ENCODE measurements around the gene G2E3.
"Not testable (repeated sequence)": the region's sequence is repeated elsewhere in the genome, so short reads cannot be mapped to it uniquely, and the experiment has no call there.

G2E3 gene

GRCh38 chr14:30528778-30529642 lies 29.9 kb upstream of the G2E3 start:
- WGBS, 2 experiments: 89 to 92% methylated on average over 12 of the region's 12 CpGs
- Histone ChIP-seq H3K27me3 (ENCODE audit: control insufficient read depth, insufficient read depth, low read length, poor library complexity, severe bottlenecking) (no peaks in the 10 kb centered on the region), H3K9me3 (ENCODE audit: control insufficient read depth, low read length) (no peaks in the 10 kb centered on the region), H3K4me3 (ENCODE audit: insufficient read depth, low read depth, low read length) (no peak overlapping the region), H3K36me3 (ENCODE audit: control insufficient read depth, insufficient read depth, low read length) (no peaks in the 10 kb centered on the region), H3K4me1 (ENCODE audit: control insufficient read depth, insufficient read depth, low read length) (no peaks in the 10 kb centered on the region), H3K27ac (ENCODE audit: insufficient read depth, low read depth, low read length, poor library complexity, severe bottlenecking) (no peak overlapping the region)

DNA sequence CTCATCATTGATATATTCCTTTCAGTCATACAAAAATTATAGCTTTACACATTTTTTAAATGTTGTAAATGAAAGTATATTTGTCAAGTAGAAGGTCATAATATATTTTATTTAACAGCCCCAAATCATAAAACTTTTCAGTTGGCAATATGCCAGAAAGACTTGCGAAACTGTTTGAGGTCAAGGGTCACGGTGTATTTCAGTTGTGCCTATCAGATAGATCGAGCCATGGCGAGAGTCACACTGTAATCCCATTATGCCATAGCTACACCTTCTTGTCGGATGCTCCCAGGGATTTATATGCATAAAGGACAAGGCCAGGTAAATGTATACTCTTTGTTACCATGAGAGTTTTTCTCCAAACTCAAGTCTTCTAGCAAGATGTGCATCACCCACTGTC lies 26.7 kb upstream of the G2E3 start:
- Histone ChIP-seq H3K27ac (ENCODE audit: insufficient read depth, low read depth, low read length, poor library complexity, severe bottlenecking) (no peak overlapping the region), H3K36me3 (ENCODE audit: control insufficient read depth, insufficient read depth, low read length) (no peaks in the 10 kb centered on the region), H3K4me1 (ENCODE audit: control insufficient read depth, insufficient read depth, low read length) (no peaks in the 10 kb centered on the region), H3K4me3 (ENCODE audit: insufficient read depth, low read depth, low read length) (no peak overlapping the region), H3K27me3 (ENCODE audit: control insufficient read depth, insufficient read depth, low read length, poor library complexity, severe bottlenecking) (no peaks in the 10 kb centered on the region), H3K9me3 (ENCODE audit: control insufficient read depth, low read length) (no peaks in the 10 kb centered on the region)
- WGBS, 2 experiments: 95 to 97% methylated on average over 5 of the region's 5 CpGs

DNA sequence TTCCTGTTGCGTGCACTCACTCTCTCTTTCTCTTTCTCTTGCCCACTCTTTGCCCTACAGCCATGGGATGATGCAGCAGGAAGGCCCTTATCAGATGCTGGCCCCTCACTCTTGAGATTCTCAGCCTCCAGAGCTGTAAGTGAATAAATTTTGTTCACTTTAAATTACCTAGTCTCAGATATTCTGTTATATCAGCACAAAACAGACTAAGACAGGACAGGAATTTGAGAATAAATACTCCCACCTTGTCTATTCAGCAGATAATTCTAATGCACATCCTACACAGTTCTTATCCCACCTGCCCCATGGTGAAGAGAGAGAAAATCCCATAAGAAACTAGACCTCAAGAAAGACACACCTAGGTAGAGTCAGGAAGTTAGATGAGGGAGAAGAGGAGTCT lies 25.8 kb upstream of the G2E3 start:
- Histone ChIP-seq H3K4me3 (ENCODE audit: insufficient read depth, low read depth, low read length) (no peak overlapping the region), H3K9me3 (ENCODE audit: control insufficient read depth, low read length) (no peaks in the 10 kb centered on the region), H3K36me3 (ENCODE audit: control insufficient read depth, insufficient read depth, low read length) (no peaks in the 10 kb centered on the region), H3K27ac (ENCODE audit: insufficient read depth, low read depth, low read length, poor library complexity, severe bottlenecking) (no peak overlapping the region), H3K4me1 (ENCODE audit: control insufficient read depth, insufficient read depth, low read length) (no peaks in the 10 kb centered on the region), H3K27me3 (ENCODE audit: control insufficient read depth, insufficient read depth, low read length, poor library complexity, severe bottlenecking) (no peaks in the 10 kb centered on the region)
- 91 to 92% methylated on average over 1 of the region's 1 CpG for WGBS, 2 experiments

- no peaks in the 10 kb centered on the region for H3K36me3 ChIP-seq (ENCODE audit: control insufficient read depth, insufficient read depth, low read length)
- WGBS, 2 experiments: 92% methylated on average over 1 of the region's 1 CpG; no CpG with 5 or more reads in 1 of the 2 experiments
Observed at GRCh38 chr14:30541318-30541717, 17.6 kb upstream of the G2E3 start.

GRCh38 chr14:30546735-30547134 lies 12.2 kb upstream of the G2E3 start:
- not testable (repeated sequence) for H3K9me3 ChIP-seq (ENCODE audit: control insufficient read depth, low read length); H3K27ac ChIP-seq (ENCODE audit: insufficient read depth, low read depth, low read length, poor library complexity, severe bottlenecking); H3K4me3 ChIP-seq (ENCODE audit: insufficient read depth, low read depth, low read length); H3K4me1 ChIP-seq (ENCODE audit: control insufficient read depth, insufficient read depth, low read length); H3K36me3 ChIP-seq (ENCODE audit: control insufficient read depth, insufficient read depth, low read length); H3K27me3 ChIP-seq (ENCODE audit: control insufficient read depth, insufficient read depth, low read length, poor library complexity, severe bottlenecking)
- WGBS, 2 experiments: 89 to 95% methylated on average over 4 of the region's 4 CpGs

More at GRCh38 chr14:30541318-30541717, 17.6 kb upstream of the G2E3 start:
- no peaks in the 10 kb centered on the region for H3K27me3 ChIP-seq (ENCODE audit: control insufficient read depth, insufficient read depth, low read length, poor library complexity, severe bottlenecking)
- H3K4me1 ChIP-seq (ENCODE audit: control insufficient read depth, insufficient read depth, low read length): no peaks in the 10 kb centered on the region
- no peak overlapping the region for H3K4me3 ChIP-seq (ENCODE audit: insufficient read depth, low read depth, low read length)
- H3K27ac ChIP-seq (ENCODE audit: insufficient read depth, low read depth, low read length, poor library complexity, severe bottlenecking): no peak overlapping the region
- no peaks in the 10 kb centered on the region for H3K9me3 ChIP-seq (ENCODE audit: control insufficient read depth, low read length)

DNA sequence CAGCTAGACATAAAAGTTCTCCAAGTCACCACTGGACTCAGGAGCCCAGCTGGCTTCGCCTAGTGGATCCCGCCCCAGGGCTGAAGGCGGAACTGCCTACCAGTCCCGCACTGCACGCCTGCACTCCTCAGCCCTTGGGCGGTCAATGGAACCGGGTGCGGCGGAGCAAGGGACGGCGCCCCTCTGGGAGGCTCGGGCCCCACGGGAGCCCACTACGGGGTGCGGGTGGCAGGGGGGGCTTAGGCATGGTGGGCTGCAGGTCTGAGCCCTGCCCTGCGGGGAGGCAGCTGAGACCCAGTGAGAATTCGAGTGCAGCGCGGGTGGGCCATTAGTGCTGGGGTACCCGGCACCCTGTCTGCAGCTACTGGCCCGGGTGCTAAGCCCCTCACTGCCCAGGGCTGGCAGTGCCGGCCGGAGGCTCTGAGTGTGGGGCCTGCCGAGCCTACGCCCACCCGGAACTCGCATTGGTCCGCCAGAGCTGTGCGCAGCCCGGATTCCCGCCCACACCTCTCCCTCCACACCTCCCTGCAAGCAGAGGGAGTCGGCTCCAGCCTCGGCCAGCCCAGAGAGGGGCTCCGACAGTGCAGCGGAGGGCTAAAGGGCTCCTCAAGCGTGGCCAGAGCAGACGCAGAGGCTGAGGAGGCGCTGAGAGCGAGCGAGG lies 11.4 kb upstream of the G2E3 start:
- Histone ChIP-seq H3K27ac (ENCODE audit: insufficient read depth, low read depth, low read length, poor library complexity, severe bottlenecking) (no peak overlapping the region), H3K36me3 (ENCODE audit: control insufficient read depth, insufficient read depth, low read length) (no peaks in the 10 kb centered on the region), H3K9me3 (ENCODE audit: control insufficient read depth, low read length) (no peaks in the 10 kb centered on the region), H3K4me1 (ENCODE audit: control insufficient read depth, insufficient read depth, low read length) (no peaks in the 10 kb centered on the region), H3K27me3 (ENCODE audit: control insufficient read depth, insufficient read depth, low read length, poor library complexity, severe bottlenecking) (no peaks in the 10 kb centered on the region), H3K4me3 (ENCODE audit: insufficient read depth, low read depth, low read length) (no peak overlapping the region)
- 95% methylated on average over 40 of the region's 40 CpGs for WGBS, 2 experiments

DNA sequence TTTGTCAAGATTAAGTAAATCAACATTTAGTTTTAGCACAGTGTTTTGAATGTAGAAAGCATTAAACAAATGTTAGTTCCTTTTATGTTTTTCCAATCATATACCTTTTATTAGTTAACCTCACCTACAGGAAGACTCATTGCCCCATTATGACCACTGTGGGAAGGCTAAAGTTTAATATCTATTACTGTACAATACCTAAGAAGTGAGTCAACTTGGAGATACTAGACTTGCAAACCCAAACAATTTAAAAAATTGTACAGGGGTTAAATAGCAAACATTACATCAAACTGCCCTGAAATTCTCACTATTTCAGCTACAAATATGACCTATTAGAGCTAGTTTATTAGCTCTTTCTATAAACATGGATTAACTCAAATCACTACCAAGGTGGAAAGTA lies 8.6 kb upstream of the G2E3 start:
- Histone ChIP-seq H3K27ac (ENCODE audit: insufficient read depth, low read depth, low read length, poor library complexity, severe bottlenecking) (no peak overlapping the region), H3K9me3 (ENCODE audit: control insufficient read depth, low read length) (no peaks in the 10 kb centered on the region), H3K36me3 (ENCODE audit: control insufficient read depth, insufficient read depth, low read length) (no peaks in the 10 kb centered on the region), H3K4me1 (ENCODE audit: control insufficient read depth, insufficient read depth, low read length) (no peaks in the 10 kb centered on the region), H3K27me3 (ENCODE audit: control insufficient read depth, insufficient read depth, low read length, poor library complexity, severe bottlenecking) (no peaks in the 10 kb centered on the region), H3K4me3 (ENCODE audit: insufficient read depth, low read depth, low read length) (no peak overlapping the region)

DNA sequence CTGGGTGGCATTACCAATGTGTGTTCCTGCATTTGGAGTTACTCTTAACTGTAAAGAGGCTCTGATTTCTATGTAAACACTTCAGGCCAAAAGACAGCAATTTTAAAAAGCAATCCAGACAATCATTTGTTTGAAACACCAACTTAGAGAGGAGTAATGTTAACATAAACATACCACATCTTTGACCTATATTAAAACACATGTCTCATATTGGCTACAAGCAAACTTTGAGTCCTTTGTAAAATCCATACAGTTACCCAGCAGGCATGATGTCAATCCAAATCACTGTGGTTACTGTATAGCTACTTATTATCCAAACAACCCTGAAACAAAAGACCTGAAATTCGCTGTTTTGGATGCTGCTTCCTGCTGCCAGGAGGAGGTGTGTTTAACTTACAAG lies 7.5 kb upstream of the G2E3 start:
- Histone ChIP-seq H3K36me3 (ENCODE audit: control insufficient read depth, insufficient read depth, low read length) (no peaks in the 10 kb centered on the region), H3K4me3 (ENCODE audit: insufficient read depth, low read depth, low read length) (no peak overlapping the region), H3K9me3 (ENCODE audit: control insufficient read depth, low read length) (no peaks in the 10 kb centered on the region), H3K27me3 (ENCODE audit: control insufficient read depth, insufficient read depth, low read length, poor library complexity, severe bottlenecking) (no peaks in the 10 kb centered on the region), H3K27ac (ENCODE audit: insufficient read depth, low read depth, low read length, poor library complexity, severe bottlenecking) (no peak overlapping the region), H3K4me1 (ENCODE audit: control insufficient read depth, insufficient read depth, low read length) (no peaks in the 10 kb centered on the region)
- WGBS, 2 experiments: 92% methylated on average over 1 of the region's 1 CpG; no CpG with 5 or more reads in 1 of the 2 experiments

DNA sequence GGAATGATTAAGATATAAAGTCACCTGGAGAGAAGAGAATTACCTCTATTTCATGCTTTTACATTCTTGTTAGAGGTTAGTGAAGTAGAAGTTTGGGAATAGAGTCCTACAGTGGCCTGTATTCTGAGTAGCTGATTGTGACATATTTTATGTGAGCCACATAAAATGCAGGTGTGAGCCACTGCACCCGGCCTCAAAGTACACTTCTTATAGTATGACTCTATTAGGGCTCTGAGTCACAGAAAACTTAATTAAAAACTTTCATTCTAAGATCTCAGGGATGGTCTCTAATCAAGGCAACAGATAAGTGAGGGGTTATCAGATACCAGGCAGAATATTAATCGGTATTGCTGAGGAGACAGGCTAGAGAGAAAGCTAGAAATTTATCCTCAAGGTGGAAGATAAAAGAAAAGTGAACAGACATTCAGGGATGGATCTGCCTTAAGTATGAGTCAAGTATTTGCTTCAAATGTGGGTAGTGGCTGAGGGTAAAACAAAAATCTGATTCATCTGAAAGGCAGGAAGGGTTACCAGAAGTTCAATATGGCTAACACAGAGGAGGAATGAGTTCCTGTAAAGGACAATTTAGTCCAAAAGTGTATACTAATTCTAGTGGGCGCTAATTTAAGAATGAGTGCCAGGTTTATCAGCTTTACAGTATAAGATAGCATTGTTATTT lies 5.5 kb upstream of the G2E3 start:
- 89% methylated on average over 2 to 3 of the region's 3 CpGs for WGBS, 2 experiments

DNA sequence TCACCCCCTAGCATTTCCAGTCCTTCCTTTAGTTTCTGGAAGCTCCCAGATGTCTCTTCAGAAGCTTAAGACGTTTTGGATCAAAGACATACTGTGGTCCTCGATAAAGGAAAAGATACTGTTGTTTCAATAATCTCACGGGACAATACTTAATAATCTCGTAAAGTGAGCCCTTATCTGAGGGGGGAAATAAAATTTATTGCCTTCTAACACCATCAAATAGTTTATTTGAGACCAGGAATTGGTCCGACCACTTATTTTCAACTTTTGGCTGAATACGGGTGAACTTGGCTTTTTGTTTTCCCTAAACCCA lies 640 bp upstream of the G2E3 start:
- Histone ChIP-seq H3K36me3 (ENCODE audit: control insufficient read depth, insufficient read depth, low read length) (peaks cover 9% of the 10 kb centered on the region), H3K4me1 (ENCODE audit: control insufficient read depth, insufficient read depth, low read length) (peaks cover 4% of the 10 kb centered on the region), H3K27ac (ENCODE audit: insufficient read depth, low read depth, low read length, poor library complexity, severe bottlenecking) (no peak overlapping the region), H3K4me3 (ENCODE audit: insufficient read depth, low read depth, low read length) (peak overlapping the region; percentile 97), H3K9me3 (ENCODE audit: control insufficient read depth, low read length) (peaks cover 2% of the 10 kb centered on the region), H3K27me3 (ENCODE audit: control insufficient read depth, insufficient read depth, low read length, poor library complexity, severe bottlenecking) (no peaks in the 10 kb centered on the region)
- WGBS, 2 experiments: 93 to 94% methylated on average over 6 of the region's 6 CpGs

More for the DNA sequence above, 5.5 kb upstream of the G2E3 start:
- Histone ChIP-seq H3K36me3 (ENCODE audit: control insufficient read depth, insufficient read depth, low read length) (no peaks in the 10 kb centered on the region), H3K4me1 (ENCODE audit: control insufficient read depth, insufficient read depth, low read length) (no peaks in the 10 kb centered on the region), H3K4me3 (ENCODE audit: insufficient read depth, low read depth, low read length) (no peak overlapping the region), H3K27me3 (ENCODE audit: control insufficient read depth, insufficient read depth, low read length, poor library complexity, severe bottlenecking) (no peaks in the 10 kb centered on the region), H3K9me3 (ENCODE audit: control insufficient read depth, low read length) (no peaks in the 10 kb centered on the region), H3K27ac (ENCODE audit: insufficient read depth, low read depth, low read length, poor library complexity, severe bottlenecking) (no peak overlapping the region)
